ENCODE measurements around the gene PYGO2.

The PYGO2 gene

GRCh38 chr1:154943649-154944400 lies 17.8 kb downstream of the PYGO2 start:
- H3K4me3 ChIP-seq (ENCODE audit: low read depth in 1 of 2, low read length in 1 of 2): no peak overlapping the region
- H3K36me3 ChIP-seq: peaks cover 47% of the 10 kb centered on the region

GRCh38 chr1:154941333-154942013 lies 20.1 kb downstream of the PYGO2 start:
- no peak for TF ChIP-seq CTCF (IDR thresholded peaks at IDR 0.05)
- peaks cover 32 to 36% of the 10 kb centered on the region in 2 experiments for H3K4me1 ChIP-seq (ENCODE audit: control insufficient read depth in 1 of 2, insufficient read depth in 1 of 2, low read depth in 1 of 2, low read length in 1 of 2)

More at GRCh38 chr1:154943649-154944400, 17.8 kb downstream of the PYGO2 start:
- peaks cover 25 to 28% of the 10 kb centered on the region in 2 experiments for H3K4me1 ChIP-seq (ENCODE audit: control insufficient read depth in 1 of 2, insufficient read depth in 1 of 2, low read depth in 1 of 2, low read length in 1 of 2)
- H3K9me3 ChIP-seq: no peaks in the 10 kb centered on the region
- TF ChIP-seq CTCF (IDR thresholded peaks at IDR 0.05): no peak
- peak overlapping the region; percentile 77 for H3K27ac ChIP-seq
- H3K27me3 ChIP-seq: no peaks in the 10 kb centered on the region

GRCh38 chr1:154940651-154941194 lies 20.9 kb downstream of the PYGO2 start:
- no peaks in the 10 kb centered on the region for H3K27me3 ChIP-seq
- H3K36me3 ChIP-seq: peaks cover 18% of the 10 kb centered on the region
- no peaks in the 10 kb centered on the region for H3K9me3 ChIP-seq
- TF ChIP-seq CTCF (IDR thresholded peaks at IDR 0.05): no peak
- no peak overlapping the region for H3K27ac ChIP-seq
- H3K4me3 ChIP-seq (ENCODE audit: low read depth in 1 of 2, low read length in 1 of 2): no peak overlapping the region
- H3K4me1 ChIP-seq (ENCODE audit: control insufficient read depth in 1 of 2, insufficient read depth in 1 of 2, low read depth in 1 of 2, low read length in 1 of 2): peaks cover 39 to 43% of the 10 kb centered on the region in 2 experiments

More at GRCh38 chr1:154941333-154942013, 20.1 kb downstream of the PYGO2 start:
- H3K27ac ChIP-seq: no peak overlapping the region
- H3K4me3 ChIP-seq (ENCODE audit: low read depth in 1 of 2, low read length in 1 of 2): no peak overlapping the region
- H3K9me3 ChIP-seq: no peaks in the 10 kb centered on the region
- no peaks in the 10 kb centered on the region for H3K27me3 ChIP-seq
- H3K36me3 ChIP-seq: peaks cover 25% of the 10 kb centered on the region

GRCh38 chr1:154940213-154940560 lies 21.4 kb downstream of the PYGO2 start:
- Histone ChIP-seq H3K4me3 (ENCODE audit: low read depth in 1 of 2, low read length in 1 of 2) (no peak overlapping the region), H3K4me1 (ENCODE audit: control insufficient read depth in 1 of 2, insufficient read depth in 1 of 2, low read depth in 1 of 2, low read length in 1 of 2) (peaks cover 39 to 44% of the 10 kb centered on the region in 2 experiments), H3K9me3 (no peaks in the 10 kb centered on the region), H3K27ac (no peak overlapping the region), H3K36me3 (peaks cover 12% of the 10 kb centered on the region), H3K27me3 (no peaks in the 10 kb centered on the region)
- no peak for TF ChIP-seq CTCF (IDR thresholded peaks at IDR 0.05)

- Histone ChIP-seq H3K4me3 (ENCODE audit: low read depth in 1 of 2, low read length in 1 of 2) (no peak overlapping the region), H3K9me3 (no peaks in the 10 kb centered on the region), H3K36me3 (no peaks in the 10 kb centered on the region), H3K4me1 (ENCODE audit: control insufficient read depth in 1 of 2, insufficient read depth in 1 of 2, low read depth in 1 of 2, low read length in 1 of 2) (peaks cover 33 to 35% of the 10 kb centered on the region in 2 experiments), H3K27ac (no peak overlapping the region), H3K27me3 (no peaks in the 10 kb centered on the region)
- TF ChIP-seq CTCF (IDR thresholded peaks at IDR 0.05): no peak
Measured at GRCh38 chr1:154938604-154939399, 22.8 kb downstream of the PYGO2 start.
